Muscle of leg (tissue), 11 donors: Measurements from ENCODE around the gene C4orf54. TPM values are rescaled to one million over a fixed set of nuclear protein-coding genes. Genes with fewer than 3 reads are reported as not detected.

Experiments
- DNase-seq: peaks from one replicate; pipeline ENCODE4 v3.0.0; 2013
- H3K27ac ChIP-seq: one replicate; pipeline ENCODE4 v1.5.1; 2013; ENCODE audit warnings: mild to moderate bottlenecking, low read length, control low read depth
- H3K27me3 ChIP-seq: one replicate; pipeline ENCODE4 v1.6.1; 2013; ENCODE audit warnings: low read length; ENCODE audit not compliant: control insufficient read depth, insufficient read depth
- H3K36me3 ChIP-seq: one replicate; pipeline ENCODE4 v1.6.1; 2013; ENCODE audit warnings: low read length; ENCODE audit not compliant: control insufficient read depth, insufficient read depth
- H3K4me1 ChIP-seq: one replicate; pipeline ENCODE4 v1.6.1; 2013; ENCODE audit warnings: low read length; ENCODE audit not compliant: control insufficient read depth, insufficient read depth
- H3K4me3 ChIP-seq: one replicate; pipeline ENCODE4 v1.5.1; 2013; ENCODE audit warnings: low read length, control low read depth
- H3K9me3 ChIP-seq: replicated peaks from 2 replicates; pipeline ENCODE4 v1.6.1; 2013; ENCODE audit warnings: low read depth, low read length; ENCODE audit not compliant: control insufficient read depth
- WGBS: methylation state at CpG from one replicate; pipeline ENCODE4 v1.1.5; 2013; ENCODE audit warnings: missing lambda C conversion rate; ENCODE audit not compliant: insufficient coverage; 5-methylcytosine and 5-hydroxymethylcytosine counted together
- polyA plus RNA-seq, 8 donors: library from polyadenylated mRNA; unstranded; fragments of 120-200 nt; gene quantifications; one replicate each; pipeline versions ENCODE4 v1.2.1 to v1.2.3, GENCODE V29; 2013; ENCODE audit warnings: inconsistent platforms in 1 of 8, low replicate concordance in 1 of 8; ENCODE audit not compliant: insufficient read length in 8 of 8, insufficient read depth in 1 of 8
- total RNA-seq: library from RNA; stranded (reverse); fragments of 120-200 nt; gene quantifications from one replicate; pipeline ENCODE4 v1.2.4, GENCODE V29; 2013

Gene C4orf54
- total and polyA plus RNA-seq, 9 donors: 56.3 to 159 (median 106) TPM

DNA sequence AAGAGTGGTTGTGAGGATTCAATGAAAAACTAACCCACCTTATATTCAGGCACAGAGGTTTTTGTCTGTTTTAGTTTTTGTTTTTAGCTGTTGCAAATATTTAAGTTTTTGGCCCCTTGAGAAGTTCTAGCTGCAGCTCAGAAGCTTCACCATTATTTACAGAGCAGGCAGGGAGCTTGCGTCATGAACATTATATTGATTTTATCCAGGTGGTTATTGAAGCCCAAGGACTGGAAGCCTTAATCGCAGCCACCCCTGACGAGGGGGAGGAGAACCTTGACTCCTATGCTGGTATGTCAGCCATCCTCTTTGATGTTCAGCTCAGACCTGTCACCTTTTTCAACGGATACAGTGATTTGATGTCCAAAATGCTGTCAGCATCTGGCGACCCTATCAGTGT is 44.9 kb downstream of the C4orf54 start:
- WGBS: 40% methylated on average over 1 of the region's 5 CpGs
- H3K4me1 ChIP-seq: peaks cover 5% of the 10 kb centered on the region
- H3K27ac ChIP-seq: no peak overlapping the region
- no peaks in the 10 kb centered on the region for H3K36me3 ChIP-seq
- DNase-seq: no peak
- no peaks in the 10 kb centered on the region for H3K27me3 ChIP-seq
- no peaks in the 10 kb centered on the region for H3K9me3 ChIP-seq
- H3K4me3 ChIP-seq: no peak overlapping the region

DNA sequence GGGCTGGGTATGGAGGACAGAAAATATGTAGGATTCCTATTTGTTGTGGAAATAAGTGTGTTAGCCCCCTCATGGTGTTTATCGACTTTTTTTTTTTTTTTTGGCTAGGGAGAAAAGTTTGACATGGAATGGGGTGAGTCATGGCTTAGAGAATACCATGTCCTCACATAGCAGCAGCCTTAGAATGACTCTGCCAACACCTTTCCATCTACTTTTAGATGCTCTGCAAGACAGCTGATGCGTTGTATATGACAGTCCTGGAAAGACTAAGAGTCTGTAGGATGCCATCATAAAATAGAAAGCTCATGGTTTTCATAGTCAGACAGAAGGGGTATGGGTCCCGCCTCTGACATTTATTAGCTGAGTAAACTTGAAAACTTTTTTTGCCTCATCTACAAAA is 45.3 kb downstream of the C4orf54 start:
- no peaks in the 10 kb centered on the region for H3K27me3 ChIP-seq
- peak; percentile 21 for DNase-seq
- peaks cover 5% of the 10 kb centered on the region for H3K4me1 ChIP-seq
- WGBS: no CpG with 5 or more reads among the region's 3 CpGs
- no peak overlapping the region for H3K4me3 ChIP-seq
- no peak overlapping the region for H3K27ac ChIP-seq
- H3K9me3 ChIP-seq: no peaks in the 10 kb centered on the region
- H3K36me3 ChIP-seq: no peaks in the 10 kb centered on the region

DNA sequence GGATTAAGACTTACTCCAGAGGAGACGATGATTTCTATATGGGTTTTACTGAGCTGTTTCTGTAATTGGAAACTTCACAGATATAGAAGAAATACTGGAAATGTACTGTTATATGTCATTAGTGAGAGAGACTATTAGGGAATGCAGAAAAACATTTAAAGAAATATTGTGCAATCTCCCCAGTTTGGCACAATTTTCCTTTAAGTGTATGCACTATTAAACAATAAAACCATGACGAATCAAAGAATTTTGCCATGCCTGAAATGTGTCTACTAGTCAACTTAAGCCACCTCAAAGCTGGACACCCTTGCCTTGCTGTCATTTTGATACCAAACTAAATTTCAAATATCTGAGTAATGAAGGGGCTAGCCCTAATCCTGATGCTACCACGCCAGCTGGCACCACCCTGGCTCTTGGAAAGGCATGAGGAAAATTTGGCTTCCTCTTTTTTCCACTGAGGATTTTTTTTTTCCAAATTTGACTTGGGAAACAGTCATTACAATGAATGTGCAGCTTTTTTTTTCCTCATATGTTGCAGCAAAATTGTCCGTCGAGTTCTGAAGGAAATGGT is 46.9 kb downstream of the C4orf54 start:
- WGBS: 73% methylated on average over 3 of the region's 5 CpGs
- peak overlapping the region; percentile 25 for H3K27ac ChIP-seq
- H3K27me3 ChIP-seq: no peaks in the 10 kb centered on the region
- H3K36me3 ChIP-seq: no peaks in the 10 kb centered on the region
- H3K4me1 ChIP-seq: peaks cover 4% of the 10 kb centered on the region
- peak; percentile 69 for DNase-seq
- H3K9me3 ChIP-seq: no peaks in the 10 kb centered on the region
- no peak overlapping the region for H3K4me3 ChIP-seq

DNA sequence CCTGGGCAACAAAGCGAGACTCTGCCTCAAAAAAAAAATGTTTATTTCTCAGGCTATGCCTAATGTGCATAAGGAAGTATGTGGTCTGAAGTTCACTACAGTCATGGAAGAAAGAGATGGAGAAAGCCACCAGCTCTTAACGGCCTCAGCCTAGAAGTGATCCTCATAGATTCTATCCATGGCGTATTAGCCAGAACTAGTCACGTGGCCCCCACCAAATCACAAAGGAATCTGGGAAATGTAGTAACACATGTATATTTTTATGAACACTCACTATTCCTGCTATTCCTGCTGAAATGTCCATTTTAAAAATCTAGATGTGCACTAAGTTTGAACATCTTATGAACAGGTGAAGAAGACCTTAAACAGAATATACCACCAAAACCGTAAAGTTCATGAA is 49.2 kb downstream of the C4orf54 start:
- 80% methylated on average over 1 of the region's 5 CpGs for WGBS
- DNase-seq: no peak
- Histone ChIP-seq H3K36me3 (no peaks in the 10 kb centered on the region), H3K4me1 (peaks cover 4% of the 10 kb centered on the region), H3K4me3 (no peak overlapping the region), H3K9me3 (no peaks in the 10 kb centered on the region), H3K27ac (no peak overlapping the region), H3K27me3 (no peaks in the 10 kb centered on the region)

Other genes with a start within 250 kb of the C4orf54 start
- gene ADH7, start 222.5 kb downstream of the C4orf54 start, total RNA-seq: not detected
- gene ADH7, start 222.5 kb downstream of the C4orf54 start, polyA plus RNA-seq: under 1 TPM in 1 of 8 donors, not detected in 7; 0.38 TPM
- not detected for gene C4orf17, start 146.8 kb downstream of the C4orf54 start, total RNA-seq
- gene C4orf17, start 146.8 kb downstream of the C4orf54 start, polyA plus RNA-seq: under 1 TPM in 4 of 8 donors, not detected in 4; 0.06 to 0.25 (median 0.15) TPM
- 10.1 TPM for gene TRMT10A, start 93.8 kb downstream of the C4orf54 start, total RNA-seq
- 10 to 100 TPM in 1 of 8 donors, 1 to 10 TPM in 7; 6.3 to 11.3 (median 9.5) TPM for gene TRMT10A, start 93.8 kb downstream of the C4orf54 start, polyA plus RNA-seq
- 0.40 TPM for gene MTTP, start 83.0 kb downstream of the C4orf54 start, total RNA-seq
- 10 to 100 TPM in 1 of 8 donors, 1 to 10 TPM in 4, under 1 TPM in 3; 0.67 to 25.5 (median 1.1) TPM for gene MTTP, start 83.0 kb downstream of the C4orf54 start, polyA plus RNA-seq
- 1.9 TPM for gene DAPP1, start 159.0 kb upstream of the C4orf54 start, total RNA-seq
- 1 to 10 TPM in 7 of 8 donors, under 1 TPM in 1; 1.00 to 3.7 (median 1.5) TPM for gene DAPP1, start 159.0 kb upstream of the C4orf54 start, polyA plus RNA-seq
- gene LAMTOR3, start 236.6 kb upstream of the C4orf54 start, total RNA-seq: 29.6 TPM
- gene LAMTOR3, start 236.6 kb upstream of the C4orf54 start, polyA plus RNA-seq: 10 to 100 TPM; 30.9 to 40.1 (median 33.6) TPM